ENCODE data around the gene ZNF500. TPM values are rescaled to one million over a fixed set of nuclear protein-coding genes. Genes with fewer than 3 reads are reported as not detected.

ZNF500 gene
- total and polyA plus RNA-seq, 2 donors (not counting 3 experiments of a cell fraction or from before 2014, with no cell fraction given) = 8.6 to 13.5 TPM

- Histone ChIP-seq H3K79me2 (ENCODE audit: control insufficient read depth, insufficient read depth, low read length) (peaks cover 12% of the 10 kb centered on the region), H2AFZ (ENCODE audit: low read depth, low read length) (no peak overlapping the region), H3K4me2 (ENCODE audit: insufficient read depth, low read length) (no peak overlapping the region), H3K4me1 (ENCODE audit: control insufficient read depth, extremely low read depth, insufficient read depth, low read length) (peaks cover 8% of the 10 kb centered on the region), H3K27me3 (ENCODE audit: control insufficient read depth in 2 of 2, insufficient read depth in 2 of 2, low read length in 2 of 2) (no peaks in the 10 kb centered on the region), H3K4me3 (replicated peaks in 1 of 3; ENCODE audit: insufficient read depth in 1 of 3, low read depth in 1 of 3, low read length in 3 of 3) (no peak overlapping the region), H4K20me1 (replicated peaks; ENCODE audit: control insufficient read depth, extremely low read depth, insufficient read depth, low read length) (no peaks in the 10 kb centered on the region), H3K27ac (ENCODE audit: insufficient read depth, low read depth, low read length) (no peak overlapping the region), H3K36me3 (ENCODE audit: control insufficient read depth in 2 of 2, extremely low read depth in 1 of 2, insufficient read depth in 2 of 2, low read length in 2 of 2) (peaks cover 12 to 38% of the 10 kb centered on the region in 2 experiments), H3K9me3 (replicated peaks; ENCODE audit: control insufficient read depth, insufficient read depth, low read length) (no peaks in the 10 kb centered on the region), H3K9ac (replicated peaks; ENCODE audit: extremely low read depth, insufficient read depth, low read length) (no peak overlapping the region), H3K9me1 (replicated peaks; ENCODE audit: control insufficient read depth, extremely low read depth, insufficient read depth, low read length) (no peaks in the 10 kb centered on the region)
- intact Hi-C loops (cut with micrococcal nuclease) = no loop called here
- ChIA-PET POLR2A (no interaction called here), CTCF (no interaction called here)
- TF ChIP-seq FOS (IDR thresholded peaks at IDR 0.05; ENCODE audit: borderline replicate concordance, insufficient read depth, low read length) = no peak
- BruUV-seq (replicated peaks) = no TSS peak
- DNase-seq (ENCODE audit: low read depth, low spot score) = no peak
- dilution Hi-C loops (cut with MboI; ENCODE audit: extremely low pct_ligation_motif_present, low sequenced_read_pairs) = no loop called here
- no peak for FAIRE-seq
Measured at GRCh38 chr16:4762205-4762604, 4.8 kb downstream of the ZNF500 start.

GRCh38 chr16:4760221-4760910 lies 6.6 kb downstream of the ZNF500 start:
- H4K20me1 ChIP-seq (replicated peaks; ENCODE audit: control insufficient read depth, extremely low read depth, insufficient read depth, low read length) = no peaks in the 10 kb centered on the region
- TF ChIP-seq FOS (IDR thresholded peaks at IDR 0.05; ENCODE audit: borderline replicate concordance, insufficient read depth, low read length) (no peak), MYC (IDR thresholded peaks at IDR 0.05; ENCODE audit: low read depth, low read length) (no peak), CTCF (IDR thresholded peaks at IDR 0.05; ENCODE audit: extremely low read depth in 1 of 2, insufficient read depth in 1 of 2, low read depth in 1 of 2, low read length in 2 of 2) (no peak), EZH2 (IDR thresholded peaks at IDR 0.05; ENCODE audit: borderline replicate concordance, low read depth, low read length, severe bottlenecking) (no peak), GATA2 (IDR thresholded peaks at IDR 0.05; ENCODE audit: insufficient read depth, insufficient read length, low read depth, low read length) (no peak), JUN (IDR thresholded peaks at IDR 0.05; ENCODE audit: borderline replicate concordance, insufficient read depth, insufficient read length, low read depth) (no peak), POLR2AphosphoS5 (IDR thresholded peaks at IDR 0.05; ENCODE audit: insufficient read depth, low read depth, low read length) (no peak), POLR2A (IDR thresholded peaks at IDR 0.05; ENCODE audit: low read depth, low read length) (no peak), MAX (IDR thresholded peaks at IDR 0.05; ENCODE audit: insufficient read depth, insufficient read length) (no peak)
- H3K36me3 ChIP-seq (ENCODE audit: control insufficient read depth in 2 of 2, extremely low read depth in 1 of 2, insufficient read depth in 2 of 2, low read length in 2 of 2) = peaks cover 18 to 35% of the 10 kb centered on the region in 2 experiments
- H2AFZ ChIP-seq (ENCODE audit: low read depth, low read length) = no peak overlapping the region
- H3K4me3 ChIP-seq (replicated peaks in 1 of 3; ENCODE audit: insufficient read depth in 1 of 3, low read depth in 1 of 3, low read length in 3 of 3) = no peak overlapping the region
- BruUV-seq (replicated peaks) = no TSS peak
- no peaks in the 10 kb centered on the region for H3K4me1 ChIP-seq (ENCODE audit: control insufficient read depth, extremely low read depth, insufficient read depth, low read length)
- H3K9me3 ChIP-seq (replicated peaks; ENCODE audit: control insufficient read depth, insufficient read depth, low read length) = no peaks in the 10 kb centered on the region
- intact Hi-C loops (cut with micrococcal nuclease) = no loop called here
- dilution Hi-C loops (cut with MboI; ENCODE audit: extremely low pct_ligation_motif_present, low sequenced_read_pairs) = no loop called here
- H3K9me1 ChIP-seq (replicated peaks; ENCODE audit: control insufficient read depth, extremely low read depth, insufficient read depth, low read length) = no peaks in the 10 kb centered on the region
- FAIRE-seq (no peak), DNase-seq (ENCODE audit: low read depth, low spot score) (no peak)
- ChIA-PET POLR2A (no interaction called here), CTCF (interaction anchor here (0.6 kb wide), 1 partner anchor 13 kb away, joined by 3 read pairs; no protein-coding TSS in a partner anchor)
- no peak overlapping the region for H3K9ac ChIP-seq (replicated peaks; ENCODE audit: extremely low read depth, insufficient read depth, low read length)
- H3K79me2 ChIP-seq (ENCODE audit: control insufficient read depth, insufficient read depth, low read length) = peaks cover 3% of the 10 kb centered on the region
- no peak overlapping the region for H3K4me2 ChIP-seq (ENCODE audit: insufficient read depth, low read length)
- H3K27ac ChIP-seq (ENCODE audit: insufficient read depth, low read depth, low read length) = no peak overlapping the region
- H3K27me3 ChIP-seq (ENCODE audit: control insufficient read depth in 2 of 2, insufficient read depth in 2 of 2, low read length in 2 of 2) = no peaks in the 10 kb centered on the region
